Type B pancreatic cell (in vitro differentiated cells): Measurements from ENCODE around the gene INO80E. TPM values are rescaled to one million over a fixed set of nuclear protein-coding genes. Genes with fewer than 3 reads are reported as not detected.
"Not testable (repeated sequence)": the region's sequence is repeated elsewhere in the genome, so short reads cannot be mapped to it uniquely, and the experiment has no call there.

ENCODE experiments used
- DNase-seq: peaks from one replicate; pipeline ENCODE4 v3.0.0; 2021; ENCODE audit warnings: mixed read lengths; ENCODE audit not compliant: unreplicated experiment; ENCODE audit errors: extremely low spot score
- H3K27ac Mint-ChIP-seq: 2 replicates; pipeline ENCODE4 v1.8.0; 2021; ENCODE audit warnings: mild to moderate bottlenecking, mixed read lengths
- H3K27me3 Mint-ChIP-seq: 2 replicates; pipeline ENCODE4 v1.8.0; 2021; ENCODE audit warnings: mixed read lengths
- H3K36me3 Mint-ChIP-seq: 2 replicates; pipeline ENCODE4 v1.8.0; 2021; ENCODE audit warnings: mixed read lengths
- H3K4me1 Mint-ChIP-seq: one replicate; pipeline ENCODE4 v1.8.0; 2021; ENCODE audit warnings: mixed read lengths; ENCODE audit not compliant: unreplicated experiment
- H3K4me3 Mint-ChIP-seq: 2 replicates; pipeline ENCODE4 v1.8.0; 2021; ENCODE audit warnings: mild to moderate bottlenecking, mixed read lengths
- H3K9me3 Mint-ChIP-seq: 2 replicates; pipeline ENCODE4 v1.8.0; 2021; ENCODE audit warnings: mixed read lengths
- CTCF ChIP-seq: fragments of 200-600 bp; sonication (generic); conservative IDR thresholded peaks from 2 replicates; pipeline ENCODE4 v1.5.0; 2021; ENCODE audit warnings: antibody characterized with exemption, mild to moderate bottlenecking
- total RNA-seq: library from RNA; stranded (reverse); gene quantifications from 2 replicates; pipeline ENCODE4 v1.2.1, GENCODE V29; 2021; ENCODE audit warnings: low replicate concordance

The INO80E gene
- total RNA-seq, 1 donor from 2014 or later = 78.7 TPM

- Mint-ChIP-seq H3K36me3 (no peaks in the 10 kb centered on the region), H3K4me1 (peaks cover 11% of the 10 kb centered on the region), H3K4me3 (peak overlapping the region; percentile 21), H3K27me3 (no peaks in the 10 kb centered on the region), H3K27ac (no peak overlapping the region), H3K9me3 (no peaks in the 10 kb centered on the region)
- DNase-seq = no peak
- no peak for TF ChIP-seq CTCF
Measured at GRCh38 chr16:29959293-29959692, 36.7 kb upstream of the INO80E start.

GRCh38 chr16:29959821-29960220, 36.2 kb upstream of the INO80E start:
- H3K27ac Mint-ChIP-seq, H3K36me3 Mint-ChIP-seq, DNase-seq, H3K27me3 Mint-ChIP-seq, H3K9me3 Mint-ChIP-seq: not testable (repeated sequence)
- Mint-ChIP-seq H3K4me1 (peaks cover 11% of the 10 kb centered on the region), H3K4me3 (peak overlapping the region; percentile 21)

GRCh38 chr16:29961127-29961478, 34.9 kb upstream of the INO80E start:
- Mint-ChIP-seq H3K4me3 (peak overlapping the region; percentile 94), H3K27ac (peak overlapping the region; percentile 69), H3K36me3 (no peaks in the 10 kb centered on the region), H3K27me3 (no peaks in the 10 kb centered on the region), H3K9me3 (no peaks in the 10 kb centered on the region), H3K4me1 (peaks cover 11% of the 10 kb centered on the region)
- TF ChIP-seq CTCF = no peak
- no peak for DNase-seq

- TF ChIP-seq CTCF = peak; percentile 77
Measured at GRCh38 chr16:29961479-29962343, 34.3 kb upstream of the INO80E start, which contains the start of gene TMEM219. TSS of gene TMEM219 (plus strand) at chr16:29962079. CDS start at chr16:29963144, 1,065 bp downstream.

GRCh38 chr16:29962344-29962994, 33.6 kb upstream of the INO80E start:
- no peak for TF ChIP-seq CTCF
- Mint-ChIP-seq H3K36me3 (no peaks in the 10 kb centered on the region), H3K4me1 (peaks cover 11% of the 10 kb centered on the region), H3K4me3 (peak overlapping the region; percentile 94), H3K27me3 (no peaks in the 10 kb centered on the region), H3K27ac (peak overlapping the region; percentile 95), H3K9me3 (no peaks in the 10 kb centered on the region)
- DNase-seq = no peak

More at GRCh38 chr16:29961479-29962343, 34.3 kb upstream of the INO80E start, which contains the start of gene TMEM219:
- Mint-ChIP-seq H3K4me3 (peak within 1 kb of the TSS; percentile 94), H3K9me3 (no peaks in the 10 kb centered on the region), H3K27ac (peak within 1 kb of the TSS; percentile 95), H3K36me3 (no peaks in the 10 kb centered on the region), H3K4me1 (peaks cover 11% of the 10 kb centered on the region), H3K27me3 (no peaks in the 10 kb centered on the region)
- peak; percentile 96 for DNase-seq
